Dedifferentiated amniotic fluid mesenchymal stem cell (primary cell): Measurements from ENCODE around the gene ABCC9.

ENCODE experiments used
- DNase-seq: peaks from one replicate; pipeline ENCODE4 v3.0.0-alpha.2; 2016; ENCODE audit errors: extremely low spot score

Gene ABCC9

DNA sequence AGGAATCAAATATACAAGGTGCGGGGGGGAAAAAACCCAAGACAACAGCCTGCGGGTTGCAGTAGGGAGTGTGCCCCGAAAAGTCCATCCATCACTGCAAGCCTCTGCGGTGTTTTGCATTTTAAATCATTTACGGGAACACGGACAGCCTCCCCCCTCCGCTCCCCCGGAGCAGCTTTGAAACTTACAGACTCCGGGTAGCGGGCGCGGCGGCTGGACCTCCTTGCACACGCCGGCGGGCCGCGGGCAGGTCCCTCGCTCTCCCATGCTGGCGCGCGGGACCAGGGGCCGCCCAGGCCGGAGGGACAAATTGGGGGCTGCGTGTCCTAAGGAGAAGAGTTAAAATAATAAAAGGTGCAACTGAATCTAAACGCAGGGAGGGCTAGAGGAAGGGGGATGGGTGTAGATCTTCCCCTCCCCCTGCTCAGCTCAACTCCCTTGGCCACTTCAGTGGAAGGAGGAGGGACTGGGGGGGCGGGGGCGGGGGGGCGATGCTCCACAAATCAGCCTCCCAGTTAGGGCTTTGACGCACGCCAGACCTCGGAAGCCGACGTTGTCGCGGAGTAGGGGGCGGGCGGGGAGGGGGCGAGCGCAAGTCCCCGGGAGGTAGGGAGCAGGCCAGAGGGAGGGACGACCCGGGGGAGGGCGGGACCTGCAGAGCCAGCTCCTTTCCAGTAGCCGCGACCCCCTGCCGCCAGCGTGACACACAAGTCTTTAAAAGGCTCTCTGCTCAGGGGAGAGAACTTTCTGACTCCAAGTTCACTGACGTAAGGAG lies 166.7 kb downstream of the ABCC9 start, which contains the start of gene KCNJ8:
TSS of gene KCNJ8 (minus strand) at position 349 of the 775 bp plus-strand sequence. CDS start 1,090 bp downstream, outside the sequence.
- no peak for DNase-seq

DNA sequence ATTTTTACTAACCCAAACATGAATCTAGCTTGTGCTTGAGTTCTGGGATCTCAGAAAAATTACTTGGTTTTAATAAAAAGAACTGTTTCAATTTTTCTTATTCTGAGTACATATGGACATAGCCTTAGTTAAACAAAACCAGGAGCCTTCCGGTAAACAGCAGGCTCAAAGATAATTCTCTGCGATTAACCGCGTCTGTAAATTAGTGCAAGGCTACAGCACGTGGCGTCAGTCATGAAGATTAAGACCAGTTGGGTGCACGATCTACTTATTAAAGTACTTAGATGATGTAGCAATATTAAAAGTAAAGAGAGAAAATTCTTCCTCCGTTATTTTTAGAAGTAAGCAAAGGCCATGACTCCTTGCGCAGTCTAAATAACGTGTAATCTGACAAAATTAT lies 167.4 kb downstream of the ABCC9 start:
- DNase-seq: no peak

DNA sequence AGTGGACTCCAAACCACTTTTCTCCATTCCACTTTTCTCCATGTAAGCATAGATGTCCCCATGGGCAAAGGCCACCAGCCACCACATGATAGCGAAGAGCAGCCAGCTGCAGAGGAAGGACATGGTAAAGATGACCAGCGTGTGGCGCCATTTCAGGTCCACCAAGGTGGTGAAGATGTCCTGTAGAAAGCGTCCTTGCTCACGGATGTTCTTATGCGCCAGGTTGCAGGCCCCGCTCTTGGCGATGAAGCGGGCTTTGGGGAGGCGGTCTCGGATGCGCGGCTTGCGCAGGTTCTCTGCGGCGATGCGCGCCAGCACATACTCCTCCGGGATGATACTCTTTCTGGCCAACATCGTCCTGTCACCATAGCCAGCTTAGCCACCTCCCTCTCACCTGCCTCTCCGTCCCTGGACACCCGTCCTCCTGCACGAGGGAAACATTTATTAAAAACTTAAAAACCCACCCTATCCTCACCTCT lies 167.9 kb downstream of the ABCC9 start:
- DNase-seq: no peak

DNA sequence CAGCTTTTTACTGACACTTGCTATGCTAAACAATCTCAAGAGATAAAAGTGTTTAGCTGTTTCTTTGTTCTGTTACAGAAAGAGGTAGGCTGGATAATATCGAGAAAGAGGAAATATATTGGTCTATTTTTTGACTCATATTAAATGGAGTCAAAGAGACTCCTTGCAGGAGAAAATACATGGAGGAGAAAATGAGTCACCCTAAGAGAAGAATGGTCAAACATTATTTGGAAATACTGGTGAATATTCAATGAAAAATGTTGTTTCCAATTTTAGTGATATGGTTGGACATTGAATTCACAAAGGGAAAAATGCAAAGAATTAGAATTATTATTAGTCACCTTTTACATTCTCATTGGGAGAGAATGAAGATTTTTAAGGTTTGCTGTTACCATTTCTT lies 169.9 kb downstream of the ABCC9 start:
- no peak for DNase-seq

DNA sequence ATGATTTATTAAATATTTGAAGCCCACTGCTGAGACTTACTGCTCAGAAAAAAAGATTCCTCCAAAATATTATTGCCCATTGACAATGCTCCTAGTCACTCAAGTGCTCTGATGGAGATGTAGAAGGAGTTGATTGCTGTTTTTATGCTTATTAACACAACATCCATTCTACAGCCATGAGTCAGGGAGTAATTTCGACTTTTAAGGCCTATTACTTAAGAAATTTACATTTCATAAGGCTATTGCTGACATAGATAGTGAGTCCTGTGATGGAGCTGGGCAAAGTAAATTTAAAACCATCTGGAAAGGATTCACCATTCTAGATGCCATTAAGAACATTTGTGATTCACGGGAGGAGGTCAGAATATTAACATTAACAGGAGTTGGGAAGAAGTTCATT lies 171.9 kb downstream of the ABCC9 start:
- no peak for DNase-seq

DNA sequence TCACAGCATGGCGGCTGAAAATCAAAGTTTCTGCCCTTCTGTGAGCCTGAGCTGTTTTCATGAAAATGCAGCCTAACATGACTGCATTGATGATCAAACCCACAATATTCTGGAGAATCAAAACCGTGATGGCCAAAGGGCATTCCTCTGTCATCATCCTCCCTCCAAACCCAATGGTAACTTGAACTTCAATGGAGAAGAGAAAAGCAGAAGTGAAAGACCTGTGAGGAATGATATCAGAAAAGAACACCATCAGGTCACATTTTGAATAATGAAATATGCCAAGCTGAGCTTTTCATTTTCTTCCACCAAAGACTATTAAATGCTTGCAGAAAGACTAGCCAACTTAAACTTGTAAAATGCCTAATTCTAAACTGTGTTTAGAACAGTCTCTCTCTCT lies 174.8 kb downstream of the ABCC9 start:
- no peak for DNase-seq

DNA sequence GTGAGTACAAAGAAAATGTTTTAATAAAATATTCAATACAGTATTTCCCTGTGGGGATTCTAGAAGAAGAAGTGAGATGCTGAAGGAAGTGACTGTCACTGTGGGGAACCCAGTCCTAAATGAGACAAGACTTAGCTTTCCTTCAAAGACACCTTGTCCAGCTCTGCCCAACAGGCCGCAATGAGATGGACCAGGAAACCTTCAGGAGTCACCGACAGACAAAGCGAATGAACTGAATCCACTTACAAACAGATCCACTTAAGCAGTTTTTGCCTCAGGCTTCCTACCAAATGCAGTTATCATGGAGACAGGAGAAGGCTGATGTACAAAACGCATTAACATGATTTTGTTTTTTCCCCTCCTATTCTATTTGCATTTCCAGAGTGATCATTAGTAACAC lies 176.3 kb downstream of the ABCC9 start:
- no peak for DNase-seq

DNA sequence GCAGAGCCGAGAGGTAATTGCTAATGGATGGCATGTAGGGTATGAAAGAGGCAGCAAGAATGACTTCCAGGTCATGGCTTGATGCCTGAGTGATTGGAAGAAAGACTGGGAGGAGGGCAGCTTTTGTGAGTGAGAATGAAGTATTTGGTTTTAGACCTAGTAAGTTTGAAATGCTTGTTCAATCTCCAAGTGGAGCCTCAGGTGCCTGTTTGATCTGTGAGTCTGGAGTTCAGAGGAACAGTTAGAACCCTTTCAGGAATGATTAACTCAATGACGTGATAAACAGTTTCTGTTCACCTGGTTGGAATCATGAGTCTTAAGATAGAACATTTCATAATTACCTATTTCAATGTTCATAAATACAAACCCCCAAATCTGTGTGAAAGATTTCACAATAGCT lies 177.2 kb downstream of the ABCC9 start:
- DNase-seq: no peak

DNA sequence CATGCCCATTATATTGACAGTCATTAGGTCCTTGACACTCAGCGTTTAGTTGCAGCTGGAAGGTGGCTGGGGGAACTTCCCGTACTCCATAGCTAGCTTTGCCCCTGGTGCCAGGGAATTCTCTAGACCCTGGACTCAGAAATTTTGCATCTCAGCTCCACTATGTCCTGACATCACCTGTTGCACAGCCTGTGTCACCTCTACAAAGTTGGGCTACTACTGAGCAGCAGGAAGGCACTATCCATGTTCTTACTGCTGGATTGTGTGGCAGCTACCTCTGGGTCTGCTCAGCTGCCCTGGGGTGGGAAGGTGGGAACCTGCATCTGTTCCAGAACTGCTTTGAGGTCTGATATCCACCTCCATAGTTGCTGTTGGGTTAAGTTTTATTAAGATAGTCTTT lies 177.7 kb downstream of the ABCC9 start:
- DNase-seq: no peak

DNA sequence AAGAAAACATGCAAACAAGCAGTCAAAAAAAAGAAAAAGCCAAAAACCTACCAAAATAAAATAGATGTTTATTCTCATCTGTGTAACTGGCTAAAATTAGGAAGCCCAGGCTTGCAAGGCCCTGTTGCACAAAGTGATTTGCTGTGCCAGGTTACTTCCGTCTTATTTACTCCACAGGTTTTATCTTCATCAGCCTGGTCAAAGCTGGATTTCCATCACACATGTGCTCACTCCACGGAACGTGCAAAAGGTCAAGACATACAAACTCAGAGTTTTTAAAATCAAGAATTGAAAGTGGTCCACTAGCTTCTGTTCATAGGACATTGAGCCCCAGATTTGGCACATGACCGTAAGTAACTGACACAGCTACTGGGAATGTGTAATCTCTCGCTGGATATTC lies 181.5 kb downstream of the ABCC9 start:
- no peak for DNase-seq

DNA sequence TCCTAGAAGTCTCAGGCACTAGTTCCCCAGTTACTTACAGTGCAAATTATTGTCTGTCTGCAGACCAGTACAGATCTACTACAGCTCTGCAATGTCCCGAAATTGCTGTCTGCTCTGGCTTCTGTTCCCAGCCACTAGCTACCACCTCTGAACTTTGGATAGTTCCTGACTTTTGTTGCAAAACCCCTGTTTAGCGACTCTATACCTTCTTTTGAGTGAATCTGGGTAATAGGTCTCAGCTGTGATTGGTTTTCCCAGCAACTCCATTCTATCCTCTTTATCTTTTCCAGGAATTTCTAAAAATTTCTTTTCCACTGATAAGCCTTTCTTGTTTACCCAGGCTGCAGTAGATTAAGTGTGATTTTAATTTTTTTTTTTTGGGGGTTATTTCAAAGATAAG lies 183.5 kb downstream of the ABCC9 start:
- no peak for DNase-seq

DNA sequence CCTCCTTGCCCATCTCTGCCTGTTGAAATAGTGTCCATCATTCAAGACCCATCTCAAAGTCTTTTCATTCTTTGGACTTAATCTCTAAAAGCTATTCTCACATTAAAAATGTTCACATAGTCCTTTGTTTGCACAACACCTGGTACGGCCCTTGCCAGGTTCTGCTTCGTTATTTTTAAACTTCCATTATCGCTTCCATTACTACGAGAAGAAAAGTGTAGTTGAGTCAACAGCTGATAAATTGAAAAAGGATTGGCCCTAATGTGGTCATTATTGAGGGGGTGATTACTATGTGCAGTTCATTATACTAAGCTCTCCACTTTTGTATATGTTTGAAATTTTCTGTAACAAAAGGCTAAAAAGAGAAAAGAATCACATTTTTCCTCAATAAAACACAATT lies 184.5 kb downstream of the ABCC9 start:
- no peak for DNase-seq

DNA sequence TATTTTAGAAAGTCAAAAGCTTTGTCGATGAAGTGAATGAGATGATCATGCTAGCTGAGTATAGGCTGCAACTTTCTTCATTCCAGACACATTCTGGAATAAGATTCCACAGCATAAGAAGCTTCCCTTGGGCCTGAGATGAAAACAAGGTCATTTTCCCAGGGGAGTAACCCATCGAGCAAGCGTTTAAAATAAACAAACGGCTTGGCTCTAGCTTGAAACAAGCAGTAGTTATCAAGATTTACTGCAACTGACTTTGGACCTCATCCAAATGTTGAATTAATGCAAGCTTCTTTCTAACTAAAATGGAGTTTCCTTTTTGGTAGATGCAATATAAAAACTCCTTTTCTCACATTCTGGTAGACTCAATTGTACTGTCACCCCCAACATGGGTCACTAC lies 189.7 kb downstream of the ABCC9 start:
- no peak for DNase-seq
